H1 (cell line): ENCODE data around the gene PDE9A. TPM values are rescaled to one million over a fixed set of nuclear protein-coding genes. Genes with fewer than 3 reads are reported as not detected.

Experiments used
- CTCF ChIA-PET: fragments of 300-600 bp; sonication (Branson Sonifier 250); formaldehyde crosslinking; loops from one replicate; lab custom pipeline; 2021; ENCODE audit not compliant: partially characterized antibody; lab: Charles Lee
- POLR2A ChIA-PET: fragments of 300-600 bp; sonication (Branson Sonifier 250); formaldehyde crosslinking; loops from one replicate; lab custom pipeline; 2021; ENCODE audit warnings: inconsistent platforms; ENCODE audit not compliant: partially characterized antibody; lab: Charles Lee
- DNase-seq, 2 experiments: peaks; one replicate each; pipeline versions ENCODE4 v3.0.0 to v3.0.0-alpha.2; 2010 to 2022; ENCODE audit warnings: low spot score in 2 of 2, low read depth in 1 of 2, mixed read lengths in 1 of 2
- FAIRE-seq: peaks from 2 replicates; lab custom pipeline; 2011; peaks lifted over from hg19 to GRCh38; lab: Jason Lieb, UNC
- H2AFZ ChIP-seq: 2 replicates; pipeline ENCODE4 v1.8.1; 2012; ENCODE audit warnings: low read length, inconsistent platforms
- H2AK5ac ChIP-seq: 2 replicates; pipeline ENCODE4 v1.6.1; 2013; ENCODE audit warnings: low read depth, low read length
- H2BK120ac ChIP-seq: replicated peaks from 2 replicates; pipeline ENCODE3; 2013; ENCODE audit warnings: low read depth, low read length, inconsistent platforms
- H2BK12ac ChIP-seq: 2 replicates; pipeline ENCODE4 v1.6.1; 2013; ENCODE audit warnings: low read depth, low read length
- H2BK15ac ChIP-seq: 2 replicates; pipeline ENCODE4 v1.6.1; 2013; ENCODE audit warnings: low read length
- H2BK20ac ChIP-seq: 2 replicates; pipeline ENCODE4 v1.6.1; 2013; ENCODE audit warnings: low read length
- H2BK5ac ChIP-seq: 2 replicates; pipeline ENCODE4 v1.6.1; 2013; ENCODE audit warnings: low read depth, low read length
- H3K14ac ChIP-seq: 2 replicates; pipeline ENCODE4 v1.6.1; 2013; ENCODE audit warnings: inconsistent platforms; ENCODE audit not compliant: insufficient read length
- H3K18ac ChIP-seq: 2 replicates; pipeline ENCODE4 v1.6.1; 2013; ENCODE audit warnings: low read length; ENCODE audit errors: extremely low read depth
- H3K23ac ChIP-seq: 2 replicates; pipeline ENCODE4 v1.6.1; 2013; ENCODE audit warnings: inconsistent platforms; ENCODE audit not compliant: insufficient read length
- H3K23me2 ChIP-seq: 2 replicates; pipeline ENCODE4 v1.6.1; 2013; ENCODE audit warnings: low read depth, low read length
- H3K27ac ChIP-seq: 2 replicates; pipeline ENCODE4 v1.6.1; 2011; ENCODE audit warnings: low read depth, low read length, inconsistent platforms
- H3K27me3 ChIP-seq, 4 experiments: replicated peaks in 1 of 4; 1 replicate in 1 of 4; 2 replicates in 3 of 4; pipeline versions ENCODE4 v1.6.1 to v1.8.1; 2011 to 2013; ENCODE audit warnings: low read length in 3 of 4, mild to moderate bottlenecking in 3 of 4, inconsistent platforms in 2 of 4, mixed read lengths in 2 of 4, moderate library complexity in 1 of 4; ENCODE audit not compliant: control insufficient read depth in 3 of 4, insufficient read depth in 3 of 4; ENCODE audit errors: extremely low read depth in 1 of 4
- H3K36me3 ChIP-seq, 4 experiments: 2 replicates each; pipeline versions ENCODE4 v1.6.1 to v1.8.1; 2011 to 2013; ENCODE audit warnings: mild to moderate bottlenecking in 4 of 4, low read length in 3 of 4, moderate library complexity in 2 of 4, control low read depth in 1 of 4, inconsistent platforms in 1 of 4; ENCODE audit not compliant: insufficient read depth in 4 of 4, control insufficient read depth in 2 of 4
- H3K4ac ChIP-seq: replicated peaks from 2 replicates; pipeline ENCODE3; 2013; ENCODE audit warnings: low read length, low read depth, mixed read lengths, inconsistent platforms; ENCODE audit not compliant: insufficient read length
- H3K4me1 ChIP-seq, 4 experiments: replicated peaks in 1 of 4; 1 replicate in 1 of 4; 2 replicates in 3 of 4; pipeline versions ENCODE4 v1.6.1 to v1.8.1; 2011 to 2013; ENCODE audit warnings: low read length in 3 of 4, inconsistent platforms in 2 of 4, mixed read lengths in 1 of 4; ENCODE audit not compliant: insufficient read depth in 4 of 4, control insufficient read depth in 3 of 4
- H3K4me2 ChIP-seq, 2 experiments: 2 replicates each; pipeline versions ENCODE4 v1.6.1 to v1.8.1; 2011 to 2013; ENCODE audit warnings: low read depth in 2 of 2, low read length in 2 of 2, control low read depth in 1 of 2, inconsistent platforms in 1 of 2, mild to moderate bottlenecking in 1 of 2; ENCODE audit not compliant: insufficient read depth in 1 of 2
- H3K4me3 ChIP-seq, 4 experiments: fragments of 200-600, 300-600 bp in 1 of 4; sonication (generic), shearing (Covaris generic), sonication (Bioruptor Twin) in 1 of 4; 2 replicates each; pipeline versions ENCODE4 v1.5.1 to v1.8.1; 2011 to 2016; ENCODE audit warnings: low read length in 4 of 4, low read depth in 3 of 4, control low read depth in 2 of 4, inconsistent platforms in 2 of 4, mild to moderate bottlenecking in 2 of 4, mixed read lengths in 1 of 4, moderate library complexity in 1 of 4; ENCODE audit not compliant: insufficient read depth in 2 of 4; ENCODE audit errors: extremely low read depth in 1 of 4
- H3K56ac ChIP-seq: replicated peaks from 2 replicates; pipeline ENCODE3; 2013; ENCODE audit warnings: low read depth, mild to moderate bottlenecking, mixed read lengths, low read length, inconsistent platforms; ENCODE audit not compliant: insufficient read length
- H3K79me1 ChIP-seq: 2 replicates; pipeline ENCODE4 v1.6.1; 2013; ENCODE audit warnings: low read depth, low read length, control low read depth
- H3K79me2 ChIP-seq, 2 experiments: 2 replicates each; pipeline versions ENCODE4 v1.6.1 to v1.8.1; 2012 to 2013; ENCODE audit warnings: low read length in 2 of 2, mild to moderate bottlenecking in 2 of 2, inconsistent platforms in 1 of 2; ENCODE audit not compliant: insufficient read depth in 2 of 2, control insufficient read depth in 1 of 2
- H3K9ac ChIP-seq, 4 experiments: replicated peaks in 1 of 4; 1 replicate in 1 of 4; 2 replicates in 3 of 4; pipeline versions ENCODE4 v1.6.1 to v1.8.1; 2011 to 2013; ENCODE audit warnings: low read depth in 3 of 4, low read length in 3 of 4, control low read depth in 2 of 4, mild to moderate bottlenecking in 2 of 4, moderate library complexity in 2 of 4, inconsistent platforms in 1 of 4; ENCODE audit errors: extremely low read depth in 1 of 4
- H3K9me3 ChIP-seq, 2 experiments: 2 replicates each; pipeline versions ENCODE4 v1.6.1 to v1.8.1; 2012 to 2013; ENCODE audit warnings: mild to moderate bottlenecking in 2 of 2, moderate library complexity in 2 of 2, control low read depth in 1 of 2, inconsistent platforms in 1 of 2, low read depth in 1 of 2, low read length in 1 of 2, mixed read lengths in 1 of 2; ENCODE audit not compliant: insufficient read depth in 2 of 2
- H4K20me1 ChIP-seq, 2 experiments: replicated peaks in 1 of 2; 2 replicates each; pipeline versions ENCODE3 to v1.8.1; 2011 to 2013; ENCODE audit warnings: inconsistent platforms in 2 of 2, low read length in 2 of 2, mild to moderate bottlenecking in 1 of 2; ENCODE audit not compliant: insufficient read depth in 2 of 2, control insufficient read depth in 1 of 2
- H4K5ac ChIP-seq: 2 replicates; pipeline ENCODE4 v1.6.1; 2013; ENCODE audit warnings: low read length, low read depth, mixed read lengths, inconsistent platforms; ENCODE audit not compliant: insufficient read length
- H4K8ac ChIP-seq: 2 replicates; pipeline ENCODE4 v1.8.0; 2013; ENCODE audit warnings: mild to moderate bottlenecking, moderate library complexity, low read length, inconsistent platforms; ENCODE audit not compliant: insufficient read depth; ENCODE audit errors: extremely low read depth
- H4K91ac ChIP-seq: replicated peaks from 2 replicates; pipeline ENCODE3; 2013; ENCODE audit warnings: low read length, mixed read lengths, inconsistent platforms; ENCODE audit not compliant: insufficient read length
- WGBS, 2 experiments: shearing (Covaris generic) in 1 of 2; methylation state at CpG; one replicate each; pipeline versions ENCODE4 v1.1.6 to v1.1.7; 2013 to 2015; ENCODE audit warnings: low lambda C conversion rate in 2 of 2, mixed read lengths in 2 of 2, inconsistent platforms in 1 of 2, low coverage in 1 of 2, missing lambda C conversion rate in 1 of 2; ENCODE audit not compliant: insufficient replicate concordance in 2 of 2, insufficient coverage in 1 of 2, insufficient read length in 1 of 2; ENCODE audit errors: extremely low coverage in 1 of 2, missing lambda C conversion rate in 1 of 2; 5-methylcytosine and 5-hydroxymethylcytosine counted together
- polyA plus RNA-seq, 7 experiments: library from polyadenylated mRNA; depleted of rRNA in 3 of 7; stranded (reverse) in 5 of 7; unstranded in 2 of 7; fragments of >200 nt in 5 of 7; fragments of 200-250 nt in 2 of 7; gene quantifications; 1 replicate in 5 of 7; 2 replicates in 1 of 7; 4 replicates in 1 of 7; pipeline versions ENCODE4 v1.2.1 to v1.2.3, GENCODE V29; 2011 to 2013; ENCODE audit warnings: missing spikeins in 2 of 7, mixed read lengths in 2 of 7
- total RNA-seq: library from RNA; stranded (reverse); fragmentation: NEBNext Ultra II Directional; extraction: Animal tissue kit (Norgen Biotek cat#: 25700); gene quantifications from 2 replicates; pipeline ENCODE4 v1.2.1, GENCODE V29; 2021
- TF ChIP-seq, protein P1 (sequence below): IDR thresholded peaks from 2 replicates; pipeline ENCODE4 v1.6.1; 2012; ENCODE audit warnings: inconsistent platforms

Gene PDE9A
- total and polyA plus RNA-seq, 2 of the 8 experiments (the other 6 are each of a cell fraction or from before 2014, with no cell fraction given): 39.2 to 45.9 TPM

DNA sequence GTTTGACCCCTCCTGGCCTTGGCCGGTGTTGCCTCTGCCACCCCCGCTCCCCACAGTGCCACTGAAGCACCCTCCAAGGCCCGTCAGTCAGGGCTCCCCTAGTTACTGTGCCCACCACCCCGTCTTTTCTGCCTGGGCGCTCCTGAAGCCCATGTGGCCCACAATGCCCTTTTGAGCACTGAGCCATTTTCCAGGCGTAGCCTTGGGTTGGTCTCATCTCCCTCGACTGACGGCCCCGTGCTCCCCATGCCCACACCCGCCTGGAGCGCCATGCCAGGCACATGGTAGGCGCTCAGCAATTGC is 118.0 kb downstream of the PDE9A start:
- H3K27ac ChIP-seq: no peak overlapping the region
- H3K4me1 ChIP-seq: no peaks in the 10 kb centered on the region
- ChIA-PET CTCF (interaction anchor here (0.7 to 3.0 kb wide), 3 partner anchors 10 to 304 kb away, joined by 3 to 8 read pairs (median 3); no protein-coding TSS in a partner anchor), POLR2A (interaction anchor here (1.6 kb wide), 1 partner anchor 10 kb away, joined by 4 read pairs; no protein-coding TSS in a partner anchor)
- H2BK5ac ChIP-seq: no peak overlapping the region
- 93% methylated on average over 12 of the region's 12 CpGs; no CpG with 5 or more reads in 1 of the 2 experiments for WGBS, 2 experiments
- no peak overlapping the region for H3K4me3 ChIP-seq
- no peak overlapping the region for H3K56ac ChIP-seq
- FAIRE-seq (no peak), DNase-seq (no peak)
- no peaks in the 10 kb centered on the region for H3K27me3 ChIP-seq
- no peaks in the 10 kb centered on the region for H3K79me2 ChIP-seq
- no peak overlapping the region for H2AK5ac ChIP-seq
- no peak overlapping the region for H4K8ac ChIP-seq
- no peak overlapping the region for H3K4me2 ChIP-seq
- no peak overlapping the region for H4K5ac ChIP-seq
- no peak overlapping the region for H2BK120ac ChIP-seq
- H2BK20ac ChIP-seq: no peak overlapping the region
- no peak overlapping the region for H3K18ac ChIP-seq
- no peaks in the 10 kb centered on the region for H3K9me3 ChIP-seq
- peaks cover 22 to 53% (median 45%) of the 10 kb centered on the region in 4 experiments; a peak in 7 of 8 replicates for H3K36me3 ChIP-seq
- no peak overlapping the region for H2BK15ac ChIP-seq
- no peak overlapping the region for H2BK12ac ChIP-seq
- H3K4ac ChIP-seq: no peak overlapping the region
- no peak overlapping the region for H2AFZ ChIP-seq
- peaks cover 0 to 7% of the 10 kb centered on the region in 2 experiments for H4K20me1 ChIP-seq
- TF ChIP-seq, protein P1, sequence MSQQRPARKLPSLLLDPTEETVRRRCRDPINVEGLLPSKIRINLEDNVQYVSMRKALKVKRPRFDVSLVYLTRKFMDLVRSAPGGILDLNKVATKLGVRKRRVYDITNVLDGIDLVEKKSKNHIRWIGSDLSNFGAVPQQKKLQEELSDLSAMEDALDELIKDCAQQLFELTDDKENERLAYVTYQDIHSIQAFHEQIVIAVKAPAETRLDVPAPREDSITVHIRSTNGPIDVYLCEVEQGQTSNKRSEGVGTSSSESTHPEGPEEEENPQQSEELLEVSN: no peak
- no peaks in the 10 kb centered on the region for H3K23me2 ChIP-seq
- H3K9ac ChIP-seq: no peak overlapping the region
- H3K23ac ChIP-seq: no peak overlapping the region
- no peak overlapping the region for H4K91ac ChIP-seq
- H3K14ac ChIP-seq: no peak overlapping the region
- H3K79me1 ChIP-seq: 0 out of 2 replicates have a peak, but pooled peaks cover 4% of the 10 kb centered on the region
